ENCODE data around the gene ARHGDIA.

DNA sequence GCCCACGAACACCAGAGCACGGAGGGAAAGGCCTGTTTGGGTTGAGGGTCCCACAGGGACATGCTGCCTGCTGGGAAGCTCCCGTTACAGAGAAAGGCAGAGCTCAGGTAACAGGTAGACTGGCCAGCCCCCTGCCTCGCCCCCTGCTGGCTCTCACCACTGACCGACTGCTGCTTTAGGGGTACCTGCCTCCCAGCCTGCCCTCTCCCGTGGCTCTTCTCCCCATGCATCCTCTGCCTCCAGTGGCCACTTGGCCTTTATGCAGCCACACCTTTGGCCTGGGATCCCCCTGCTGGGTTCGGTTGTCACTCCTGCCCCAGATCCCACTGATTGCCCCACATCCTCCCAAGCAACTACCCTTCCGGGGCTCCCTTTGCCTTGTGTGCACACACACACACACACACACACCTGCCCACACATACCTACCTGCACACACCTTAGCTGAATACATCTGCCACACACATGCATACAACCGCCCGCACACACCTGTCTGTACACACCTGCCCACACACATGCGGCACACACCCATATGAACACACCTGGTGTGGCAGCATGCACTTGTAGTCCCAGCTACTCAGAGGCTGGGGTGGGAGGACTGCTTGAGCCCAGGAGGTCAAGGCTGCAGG is 45.2 kb downstream of the ARHGDIA start:
- TF ChIP-seq EZH2 (IDR thresholded peaks at IDR 0.05; ENCODE audit: borderline replicate concordance, insufficient read depth, low read length, poor library complexity, severe bottlenecking) (no peak), TAF1 (IDR thresholded peaks at IDR 0.05; ENCODE audit: low read depth) (no peak), SMC3 (conservative IDR thresholded peaks at IDR 0.05; ENCODE audit: poor library complexity) (no peak), RAD21 (conservative IDR thresholded peaks at IDR 0.05) (no peak)
- TF ChIP-seq, protein P1, sequence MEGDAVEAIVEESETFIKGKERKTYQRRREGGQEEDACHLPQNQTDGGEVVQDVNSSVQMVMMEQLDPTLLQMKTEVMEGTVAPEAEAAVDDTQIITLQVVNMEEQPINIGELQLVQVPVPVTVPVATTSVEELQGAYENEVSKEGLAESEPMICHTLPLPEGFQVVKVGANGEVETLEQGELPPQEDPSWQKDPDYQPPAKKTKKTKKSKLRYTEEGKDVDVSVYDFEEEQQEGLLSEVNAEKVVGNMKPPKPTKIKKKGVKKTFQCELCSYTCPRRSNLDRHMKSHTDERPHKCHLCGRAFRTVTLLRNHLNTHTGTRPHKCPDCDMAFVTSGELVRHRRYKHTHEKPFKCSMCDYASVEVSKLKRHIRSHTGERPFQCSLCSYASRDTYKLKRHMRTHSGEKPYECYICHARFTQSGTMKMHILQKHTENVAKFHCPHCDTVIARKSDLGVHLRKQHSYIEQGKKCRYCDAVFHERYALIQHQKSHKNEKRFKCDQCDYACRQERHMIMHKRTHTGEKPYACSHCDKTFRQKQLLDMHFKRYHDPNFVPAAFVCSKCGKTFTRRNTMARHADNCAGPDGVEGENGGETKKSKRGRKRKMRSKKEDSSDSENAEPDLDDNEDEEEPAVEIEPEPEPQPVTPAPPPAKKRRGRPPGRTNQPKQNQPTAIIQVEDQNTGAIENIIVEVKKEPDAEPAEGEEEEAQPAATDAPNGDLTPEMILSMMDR (IDR thresholded peaks at IDR 0.05; ENCODE audit: poor library complexity, severe bottlenecking): no peak
